OCI-LY1 (cell line): Measurements from ENCODE around the gene FBLN2.

Experiments
- H2AFZ ChIP-seq: fragments of 200-600 bp; sonication (generic), shearing (Covaris generic); 2 replicates; pipeline ENCODE4 v1.6.0; 2014; ENCODE audit warnings: antibody characterized with exemption, mild to moderate bottlenecking, low read length
- H3F3A ChIP-seq: fragments of 200-600 bp; sonication (generic), shearing (Covaris generic); 2 replicates; pipeline ENCODE4 v1.6.0; 2014; ENCODE audit warnings: mild to moderate bottlenecking, antibody characterized with exemption, low read length, moderate library complexity; ENCODE audit not compliant: insufficient read depth
- H3K27ac ChIP-seq: fragments of 200-600 bp; sonication (generic); 2 replicates; pipeline ENCODE4 v1.5.1; 2014; ENCODE audit warnings: low read length, mixed run types, mild to moderate bottlenecking, low read depth; ENCODE audit not compliant: poor library complexity, severe bottlenecking
- H3K27me3 ChIP-seq: fragments of 200-600 bp; sonication (generic); 2 replicates; pipeline ENCODE4 v1.6.0; 2014; ENCODE audit warnings: antibody characterized with exemption, mild to moderate bottlenecking, low read length, moderate library complexity; ENCODE audit not compliant: insufficient read depth
- H3K36me3 ChIP-seq: fragments of 200-600 bp; sonication (generic); 2 replicates; pipeline ENCODE4 v1.6.1; 2014; ENCODE audit warnings: mild to moderate bottlenecking, antibody characterized with exemption, low read length, moderate library complexity, mixed read lengths; ENCODE audit not compliant: insufficient read depth
- H3K4me1 ChIP-seq: fragments of 200-600 bp; sonication (generic); 2 replicates; pipeline ENCODE4 v1.5.1; 2014; ENCODE audit warnings: mild to moderate bottlenecking, low read length, moderate library complexity; ENCODE audit not compliant: insufficient read depth, severe bottlenecking
- H3K4me2 ChIP-seq: fragments of 200-600 bp; sonication (generic), shearing (Covaris generic); 2 replicates; pipeline ENCODE4 v1.6.1; 2014; ENCODE audit warnings: low read length
- H3K4me3 ChIP-seq: fragments of 200-600 bp; sonication (generic); 2 replicates; pipeline ENCODE4 v1.5.1; 2014; ENCODE audit warnings: low read length, low read depth, mild to moderate bottlenecking, mixed read lengths; ENCODE audit not compliant: poor library complexity, severe bottlenecking
- H3K79me2 ChIP-seq: fragments of 200-600 bp; shearing (Covaris generic); 2 replicates; pipeline ENCODE4 v1.6.1; 2016; ENCODE audit warnings: mixed run types, low read length, mixed read lengths; ENCODE audit not compliant: insufficient read depth
- H3K9ac ChIP-seq: fragments of 200-600 bp; sonication (generic), shearing (Covaris generic); 2 replicates; pipeline ENCODE4 v1.6.1; 2014; ENCODE audit warnings: mild to moderate bottlenecking, low read length, mixed read lengths
- H3K9me2 ChIP-seq: fragments of 200-600 bp; sonication (generic), shearing (Covaris generic); 2 replicates; pipeline ENCODE4 v1.6.1; 2014; ENCODE audit warnings: low read depth, mild to moderate bottlenecking, low read length, mixed read lengths
- H3K9me3 ChIP-seq: fragments of 200-600 bp; shearing (Covaris generic); 2 replicates; pipeline ENCODE4 v1.6.1; 2014; ENCODE audit warnings: low read length, mixed read lengths
- H4K20me1 ChIP-seq: fragments of 200-600 bp; sonication (generic), shearing (Covaris generic); 2 replicates; pipeline ENCODE4 v1.6.0; 2016; ENCODE audit warnings: mild to moderate bottlenecking, low read length; ENCODE audit not compliant: insufficient read depth
- CTCF ChIP-seq: fragments of 200-600 bp; sonication (generic), shearing (Covaris generic); IDR thresholded peaks from 2 replicates; pipeline ENCODE4 v1.5.1; 2017; ENCODE audit warnings: mild to moderate bottlenecking, antibody characterized with exemption, low read length, moderate library complexity, mixed read lengths
- EZH2 ChIP-seq: fragments of 200-600 bp; sonication (generic), shearing (Covaris generic); IDR thresholded peaks from 2 replicates; pipeline ENCODE4 v1.8.0; 2017; ENCODE audit warnings: borderline replicate concordance, mixed run types, mild to moderate bottlenecking, antibody characterized with exemption, low read length, moderate library complexity, mixed read lengths

Gene FBLN2

DNA sequence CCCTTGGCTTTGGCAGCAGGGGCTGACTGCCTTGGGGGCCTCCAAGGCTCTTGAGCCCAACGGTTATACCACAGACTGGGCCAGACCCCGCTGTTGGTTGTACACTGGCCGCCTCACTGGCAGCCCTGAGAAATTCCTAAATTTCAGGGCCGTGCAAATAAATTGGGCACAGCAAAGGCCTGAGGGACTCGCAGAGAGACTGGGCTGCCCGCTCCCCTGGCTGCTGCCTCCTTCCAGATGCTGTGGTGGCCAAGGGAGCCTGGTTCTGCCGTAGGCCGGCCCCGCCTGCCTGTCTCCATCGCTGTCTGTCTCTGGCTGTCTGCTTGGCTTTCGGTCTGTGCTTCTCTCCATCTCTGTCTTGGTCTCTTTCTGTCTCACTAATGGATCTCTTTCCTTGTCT is 9.0 kb downstream of the FBLN2 start:
- no peaks in the 10 kb centered on the region for H3K9me2 ChIP-seq
- H3K4me2 ChIP-seq = no peak overlapping the region

GRCh38 chr3:13558651-13559050 is 9.7 kb downstream of the FBLN2 start:
- Histone ChIP-seq H2AFZ (no peak overlapping the region), H3K9ac (no peak overlapping the region), H3K4me2 (no peak overlapping the region), H3K9me3 (no peaks in the 10 kb centered on the region), H3K4me1 (no peaks in the 10 kb centered on the region), H3K79me2 (no peaks in the 10 kb centered on the region), H3F3A (no peaks in the 10 kb centered on the region), H4K20me1 (no peaks in the 10 kb centered on the region), H3K36me3 (no peaks in the 10 kb centered on the region), H3K4me3 (no peak overlapping the region), H3K27ac (no peak overlapping the region), H3K9me2 (no peaks in the 10 kb centered on the region), H3K27me3 (no peaks in the 10 kb centered on the region)
- TF ChIP-seq EZH2 (no peak), CTCF (no peak)

More for the DNA sequence above, 9.0 kb downstream of the FBLN2 start:
- Histone ChIP-seq H3K4me1 (no peaks in the 10 kb centered on the region), H3K4me3 (no peak overlapping the region), H3F3A (no peaks in the 10 kb centered on the region), H3K36me3 (no peaks in the 10 kb centered on the region), H3K79me2 (no peaks in the 10 kb centered on the region), H2AFZ (no peak overlapping the region), H3K9ac (no peak overlapping the region), H4K20me1 (no peaks in the 10 kb centered on the region), H3K27me3 (no peaks in the 10 kb centered on the region), H3K27ac (no peak overlapping the region), H3K9me3 (no peaks in the 10 kb centered on the region)
- no peak for TF ChIP-seq EZH2
- TF ChIP-seq CTCF = no peak

- no peaks in the 10 kb centered on the region for H3K36me3 ChIP-seq
- no peak overlapping the region for H3K9ac ChIP-seq
- H3K4me2 ChIP-seq = no peak overlapping the region
- no peaks in the 10 kb centered on the region for H3K79me2 ChIP-seq
- H3K4me3 ChIP-seq = no peak overlapping the region
- no peaks in the 10 kb centered on the region for H3F3A ChIP-seq
- TF ChIP-seq CTCF (no peak), EZH2 (no peak)
- H3K27ac ChIP-seq = no peak overlapping the region
- H3K4me1 ChIP-seq = no peaks in the 10 kb centered on the region
- H2AFZ ChIP-seq = no peak overlapping the region
- no peaks in the 10 kb centered on the region for H3K9me3 ChIP-seq
- H3K9me2 ChIP-seq = no peaks in the 10 kb centered on the region
- H4K20me1 ChIP-seq = no peaks in the 10 kb centered on the region
- 0 out of 2 replicates have a peak, but pooled peaks cover 6% of the 10 kb centered on the region for H3K27me3 ChIP-seq
These were observed 11.0 kb downstream of the FBLN2 start for GRCh38 chr3:13559764-13560525.
